Fibroblast of lung (primary cell): ENCODE measurements around the gene NAGLU. TPM values are rescaled to one million over a fixed set of nuclear protein-coding genes. Genes with fewer than 3 reads are reported as not detected.

ENCODE experiments used
- DNase-seq, 2 donors: peaks; one replicate each; pipeline versions ENCODE4 v3.0.0 to v3.0.0-alpha.2; 2010; ENCODE audit warnings: low read depth in 2 of 2
- H2AFZ ChIP-seq: 2 replicates; pipeline ENCODE4 v1.5.1; 2012; ENCODE audit warnings: low read length, control low read depth, inconsistent platforms
- H3K27ac ChIP-seq: 2 replicates; pipeline ENCODE4 v1.5.1; 2011; ENCODE audit warnings: low read length, control low read depth; ENCODE audit not compliant: insufficient read depth
- H3K27me3 ChIP-seq: 2 replicates; pipeline ENCODE4 v1.5.1; 2011; ENCODE audit warnings: mild to moderate bottlenecking, low read length; ENCODE audit not compliant: control insufficient read depth, insufficient read depth
- H3K36me3 ChIP-seq: 2 replicates; pipeline ENCODE4 v1.5.1; 2011; ENCODE audit warnings: low read length; ENCODE audit not compliant: control insufficient read depth, insufficient read depth
- H3K4me1 ChIP-seq: 2 replicates; pipeline ENCODE4 v1.5.1; 2011; ENCODE audit warnings: low read length; ENCODE audit not compliant: control insufficient read depth, insufficient read depth; ENCODE audit errors: extremely low read depth
- H3K4me2 ChIP-seq: 2 replicates; pipeline ENCODE4 v1.5.1; 2011; ENCODE audit warnings: low read length, control low read depth; ENCODE audit not compliant: insufficient read depth; ENCODE audit errors: extremely low read depth
- H3K4me3 ChIP-seq, 4 experiments: fragments of 200-600 bp in 1 of 4; sonication (generic) in 1 of 4; replicated peaks in 1 of 4; 2 replicates each; pipeline ENCODE4 v1.5.1; 2011 to 2016; ENCODE audit warnings: low read length in 4 of 4, low read depth in 3 of 4, mild to moderate bottlenecking in 3 of 4, control low read depth in 2 of 4, inconsistent platforms in 1 of 4, mixed read lengths in 1 of 4; ENCODE audit not compliant: insufficient read depth in 1 of 4; ENCODE audit errors: control extremely low read depth in 1 of 4
- H3K79me2 ChIP-seq: 2 replicates; pipeline ENCODE4 v1.5.1; 2012; ENCODE audit warnings: mild to moderate bottlenecking, low read length, inconsistent platforms; ENCODE audit not compliant: control insufficient read depth, insufficient read depth
- H3K9ac ChIP-seq: 2 replicates; pipeline ENCODE4 v1.5.1; 2011; ENCODE audit warnings: mild to moderate bottlenecking, low read length, control low read depth; ENCODE audit not compliant: insufficient read depth
- H3K9me3 ChIP-seq: 2 replicates; pipeline ENCODE4 v1.5.1; 2012; ENCODE audit warnings: low read depth, low read length; ENCODE audit not compliant: control insufficient read depth, insufficient read depth
- H4K20me1 ChIP-seq: 2 replicates; pipeline ENCODE4 v1.5.1; 2011; ENCODE audit warnings: low read length; ENCODE audit not compliant: control insufficient read depth, insufficient read depth; ENCODE audit errors: extremely low read depth
- CTCF ChIP-seq, 2 donors: IDR thresholded peaks in 1 of 2; conservative IDR thresholded peaks in 1 of 2; 1 replicate in 1 of 2; 2 replicates in 1 of 2; pipeline ENCODE4 v1.5.1; 2011 to 2012; ENCODE audit warnings: low read length in 2 of 2, control low read depth in 1 of 2, inconsistent platforms in 1 of 2, low read depth in 1 of 2, mild to moderate bottlenecking in 1 of 2
- EZH2 ChIP-seq: IDR thresholded peaks from 2 replicates; pipeline ENCODE4 v1.5.1; 2012; ENCODE audit warnings: low read length, control low read depth, mild to moderate bottlenecking; ENCODE audit errors: missing control alignments
- polyA plus RNA-seq, 2 donors: library from polyadenylated mRNA; depleted of rRNA in 1 of 2; stranded (reverse) in 1 of 2; unstranded in 1 of 2; fragments of >200 nt; gene quantifications; 2 replicates each; pipeline ENCODE4 v1.2.1, GENCODE V29; 2011 to 2012; ENCODE audit warnings: missing spikeins in 1 of 2
- total RNA-seq: library from RNA; depleted of rRNA; stranded (reverse); fragments of >200 nt; gene quantifications from 2 replicates; pipeline ENCODE4 v1.2.1, GENCODE V29; 2014

The NAGLU gene
- total and polyA plus RNA-seq, 2 donors (not counting 1 experiment from before 2014, with no cell fraction given), result 19.5 to 31.9 TPM

- H3K4me1 ChIP-seq, result peaks cover 28% of the 10 kb centered on the region
- DNase-seq, result no peak
Measured at GRCh38 chr17:42514867-42515266, 21.2 kb upstream of the NAGLU start.

GRCh38 chr17:42517516-42517915 lies 18.5 kb upstream of the NAGLU start:
- Histone ChIP-seq H3K4me1 (peaks cover 50% of the 10 kb centered on the region), H3K27ac (peak overlapping the region; percentile 97), H3K36me3 (peaks cover 3% of the 10 kb centered on the region), H3K27me3 (no peaks in the 10 kb centered on the region), H3K4me3 (no peak overlapping the region), H4K20me1 (no peaks in the 10 kb centered on the region), H3K79me2 (no peaks in the 10 kb centered on the region), H3K9ac (no peak overlapping the region), H3K4me2 (peak overlapping the region; percentile 77), H3K9me3 (no peaks in the 10 kb centered on the region), H2AFZ (no peak overlapping the region)
- DNase-seq, result peak; percentile 89 to 94
- TF ChIP-seq EZH2 (no peak), CTCF (conservative IDR thresholded peaks at IDR 0.05 in 1 of 2, IDR thresholded peaks at IDR 0.05 in 1 of 2; ENCODE audit: low read depth in 1 of 2, low read length in 2 of 2) (peak; percentile 94)

More at GRCh38 chr17:42514867-42515266, 21.2 kb upstream of the NAGLU start:
- no peak for TF ChIP-seq CTCF (conservative IDR thresholded peaks at IDR 0.05 in 1 of 2, IDR thresholded peaks at IDR 0.05 in 1 of 2; ENCODE audit: low read depth in 1 of 2, low read length in 2 of 2)
- TF ChIP-seq EZH2, result no peak
- H3K9ac ChIP-seq, result no peak overlapping the region
- no peak overlapping the region for H3K27ac ChIP-seq
- peaks cover 3% of the 10 kb centered on the region for H3K36me3 ChIP-seq
- no peaks in the 10 kb centered on the region for H3K27me3 ChIP-seq
- no peaks in the 10 kb centered on the region for H4K20me1 ChIP-seq
- H3K4me2 ChIP-seq, result no peak overlapping the region
- no peak overlapping the region for H2AFZ ChIP-seq
- H3K9me3 ChIP-seq, result no peaks in the 10 kb centered on the region
- no peak overlapping the region for H3K4me3 ChIP-seq
- no peaks in the 10 kb centered on the region for H3K79me2 ChIP-seq

GRCh38 chr17:42518046-42518754 lies 17.8 kb upstream of the NAGLU start:
- peak overlapping the region; percentile 97 for H3K27ac ChIP-seq
- H3K9ac ChIP-seq, result peak overlapping the region; percentile 63
- H3K9me3 ChIP-seq, result no peaks in the 10 kb centered on the region
- H4K20me1 ChIP-seq, result no peaks in the 10 kb centered on the region
- peaks cover 9% of the 10 kb centered on the region for H3K36me3 ChIP-seq
- peaks cover 55% of the 10 kb centered on the region for H3K4me1 ChIP-seq
- H3K27me3 ChIP-seq, result no peaks in the 10 kb centered on the region
- DNase-seq, result peak; percentile 97 to 98
- H3K4me2 ChIP-seq, result peak overlapping the region; percentile 77
- peak overlapping the region; percentile 25 for H2AFZ ChIP-seq
- H3K79me2 ChIP-seq, result no peaks in the 10 kb centered on the region
- H3K4me3 ChIP-seq, result peak overlapping the region in 1 of 4 experiments; percentile 7
- TF ChIP-seq EZH2 (no peak), CTCF (conservative IDR thresholded peaks at IDR 0.05 in 1 of 2, IDR thresholded peaks at IDR 0.05 in 1 of 2; ENCODE audit: low read depth in 1 of 2, low read length in 2 of 2) (no peak)
